Lung (tissue), 12 donors: ENCODE results near the gene SPATA20. TPM values are rescaled to one million over a fixed set of nuclear protein-coding genes. Genes with fewer than 3 reads are reported as not detected.

ENCODE experiments used
- ATAC-seq: fragments of 200-7000 bp; cut with Tn5 transposase; one replicate; pipeline ENCODE4 v1.9.1; 2020; ENCODE audit warnings: moderate number of reproducible peaks; ENCODE audit not compliant: insufficient read depth, low FRiP score
- DNase-seq, 3 donors: peaks; one replicate each; pipeline ENCODE4 v3.0.0-alpha.2; 2013 to 2017
- H3K27ac ChIP-seq, 2 donors: one replicate each; pipeline ENCODE4 v1.5.1; 2013; ENCODE audit warnings: mild to moderate bottlenecking in 2 of 2, moderate library complexity in 2 of 2, control low read depth in 1 of 2, inconsistent platforms in 1 of 2, low read depth in 1 of 2, low read length in 1 of 2
- H3K27me3 ChIP-seq, 3 donors: one replicate each; pipeline ENCODE4 v1.5.1; 2013; ENCODE audit warnings: low read length in 2 of 3; ENCODE audit not compliant: control insufficient read depth in 3 of 3, insufficient read depth in 3 of 3
- H3K36me3 ChIP-seq, 4 donors: one replicate each; pipeline ENCODE4 v1.5.1; 2013; ENCODE audit warnings: low read length in 4 of 4, mild to moderate bottlenecking in 1 of 4, moderate library complexity in 1 of 4; ENCODE audit not compliant: control insufficient read depth in 4 of 4, insufficient read depth in 4 of 4
- H3K4me1 ChIP-seq, 5 donors: one replicate each; pipeline ENCODE4 v1.5.1; 2013; ENCODE audit warnings: low read length in 5 of 5, mild to moderate bottlenecking in 2 of 5, moderate library complexity in 1 of 5; ENCODE audit not compliant: control insufficient read depth in 5 of 5, insufficient read depth in 5 of 5
- H3K4me3 ChIP-seq: one replicate; pipeline ENCODE4 v1.5.1; 2013; ENCODE audit warnings: mild to moderate bottlenecking, control low read depth, moderate library complexity
- H3K9ac ChIP-seq, 2 donors: one replicate each; pipeline ENCODE4 v1.5.1; 2013; ENCODE audit warnings: low read length in 2 of 2, control low read depth in 1 of 2; ENCODE audit not compliant: insufficient read depth in 1 of 2
- H3K9me3 ChIP-seq, 4 donors: one replicate each; pipeline ENCODE4 v1.5.1; 2013; ENCODE audit warnings: low read length in 3 of 4, mild to moderate bottlenecking in 1 of 4, moderate library complexity in 1 of 4; ENCODE audit not compliant: control insufficient read depth in 4 of 4, insufficient read depth in 3 of 4
- WGBS, 2 donors: extraction: QIAGEN DNeasy Blood & Tissue Kit; methylation state at CpG; one replicate each; pipeline ENCODE4 v1.1.7; 2013; 5-methylcytosine and 5-hydroxymethylcytosine counted together
- polyA plus RNA-seq, 2 donors: library from polyadenylated mRNA; stranded (reverse); fragments of 200-250 nt; gene quantifications; one replicate each; pipeline ENCODE4 v1.2.1, GENCODE V29; 2013
- total RNA-seq, 2 donors: library from RNA; depleted of rRNA in 1 of 2; stranded (reverse); fragments of >200 nt in 1 of 2; gene quantifications; one replicate each; pipeline ENCODE4 v1.2.1, GENCODE V29; 2014 to 2021
- TF ChIP-seq, protein P1 (sequence below): IDR thresholded peaks from 2 replicates; pipeline ENCODE4 v1.5.1; 2012; ENCODE audit warnings: mild to moderate bottlenecking; ENCODE audit errors: control extremely low read depth, extremely low read depth
- donor health status: control.
- donor health status: control.
- donor health status: Bipolar disorder and iron deficiency.
- donor health status: healthy.
- donor health status: DM: yes; HTN: yes; CAD: no.

The SPATA20 gene
- total and polyA plus RNA-seq, 4 donors, result 10.5 to 37.8 (median 29.0) TPM

DNA sequence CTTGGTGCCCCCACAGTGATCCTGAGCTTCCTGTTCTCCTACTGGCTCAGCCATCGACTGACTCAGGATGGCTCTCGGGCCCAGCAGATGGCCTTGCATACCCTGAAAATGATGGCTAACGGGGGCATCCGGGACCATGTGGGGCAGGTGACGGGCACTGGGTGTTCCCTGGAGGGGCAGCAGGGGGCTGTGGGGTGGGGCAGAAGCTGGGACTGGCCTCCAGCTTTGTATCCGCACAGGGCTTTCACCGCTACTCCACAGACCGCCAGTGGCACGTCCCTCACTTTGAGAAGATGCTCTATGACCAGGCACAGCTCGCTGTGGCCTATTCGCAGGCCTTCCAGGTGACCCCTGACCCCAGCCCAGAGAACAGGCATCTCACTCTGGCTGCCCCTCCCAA lies 3.0 kb downstream of the SPATA20 start:
- Histone ChIP-seq H3K9me3 (no peaks in the 10 kb centered on the region), H3K36me3 (peaks cover 0 to 9% (median 3%) of the 10 kb centered on the region in 4 donors), H3K27me3 (no peaks in the 10 kb centered on the region), H3K4me1 (peaks cover 0 to 14% (median 5%) of the 10 kb centered on the region in 5 donors), H3K9ac (no peak overlapping the region), H3K27ac (no peak overlapping the region), H3K4me3 (no peak overlapping the region)
- TF ChIP-seq, protein P1, sequence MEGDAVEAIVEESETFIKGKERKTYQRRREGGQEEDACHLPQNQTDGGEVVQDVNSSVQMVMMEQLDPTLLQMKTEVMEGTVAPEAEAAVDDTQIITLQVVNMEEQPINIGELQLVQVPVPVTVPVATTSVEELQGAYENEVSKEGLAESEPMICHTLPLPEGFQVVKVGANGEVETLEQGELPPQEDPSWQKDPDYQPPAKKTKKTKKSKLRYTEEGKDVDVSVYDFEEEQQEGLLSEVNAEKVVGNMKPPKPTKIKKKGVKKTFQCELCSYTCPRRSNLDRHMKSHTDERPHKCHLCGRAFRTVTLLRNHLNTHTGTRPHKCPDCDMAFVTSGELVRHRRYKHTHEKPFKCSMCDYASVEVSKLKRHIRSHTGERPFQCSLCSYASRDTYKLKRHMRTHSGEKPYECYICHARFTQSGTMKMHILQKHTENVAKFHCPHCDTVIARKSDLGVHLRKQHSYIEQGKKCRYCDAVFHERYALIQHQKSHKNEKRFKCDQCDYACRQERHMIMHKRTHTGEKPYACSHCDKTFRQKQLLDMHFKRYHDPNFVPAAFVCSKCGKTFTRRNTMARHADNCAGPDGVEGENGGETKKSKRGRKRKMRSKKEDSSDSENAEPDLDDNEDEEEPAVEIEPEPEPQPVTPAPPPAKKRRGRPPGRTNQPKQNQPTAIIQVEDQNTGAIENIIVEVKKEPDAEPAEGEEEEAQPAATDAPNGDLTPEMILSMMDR, result no peak
- WGBS, 2 donors, result 95 to 96% methylated on average over 11 of the region's 11 CpGs
- no peak for ATAC-seq
- no peak for DNase-seq

DNA sequence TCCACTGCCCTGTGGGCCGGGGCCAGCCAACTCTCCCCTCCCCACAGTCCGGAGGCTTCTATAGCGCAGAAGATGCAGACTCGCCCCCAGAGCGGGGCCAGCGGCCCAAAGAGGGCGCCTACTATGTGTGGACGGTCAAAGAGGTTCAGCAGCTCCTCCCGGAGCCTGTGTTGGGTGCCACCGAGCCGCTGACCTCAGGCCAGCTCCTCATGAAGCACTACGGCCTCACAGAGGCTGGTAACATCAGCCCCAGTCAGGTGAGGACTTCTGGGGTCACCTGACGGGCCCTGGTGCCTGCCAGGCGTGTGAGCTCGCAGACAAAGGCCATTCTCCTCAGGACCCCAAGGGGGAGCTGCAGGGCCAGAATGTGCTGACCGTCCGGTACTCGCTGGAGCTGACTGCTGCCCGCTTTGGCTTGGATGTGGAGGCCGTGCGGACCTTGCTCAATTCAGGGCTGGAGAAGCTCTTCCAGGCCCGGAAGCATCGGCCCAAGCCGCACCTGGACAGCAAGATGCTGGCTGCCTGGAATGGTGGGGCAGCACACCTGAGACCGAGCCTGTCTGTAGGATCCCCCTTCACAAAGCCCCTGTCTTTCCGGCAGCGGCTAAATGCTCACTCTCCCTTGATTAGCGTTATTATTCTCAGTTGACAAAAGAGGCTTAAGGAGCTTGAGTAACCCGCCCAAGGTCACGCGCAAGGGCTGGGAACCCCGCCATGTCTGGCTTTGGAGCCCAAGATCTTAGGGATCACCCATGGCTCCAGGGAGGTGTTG lies 3.9 kb downstream of the SPATA20 start:
- WGBS, 2 donors, result 62 to 74% methylated on average over 32 of the region's 32 CpGs
- peak; percentile 61 for ATAC-seq

DNA sequence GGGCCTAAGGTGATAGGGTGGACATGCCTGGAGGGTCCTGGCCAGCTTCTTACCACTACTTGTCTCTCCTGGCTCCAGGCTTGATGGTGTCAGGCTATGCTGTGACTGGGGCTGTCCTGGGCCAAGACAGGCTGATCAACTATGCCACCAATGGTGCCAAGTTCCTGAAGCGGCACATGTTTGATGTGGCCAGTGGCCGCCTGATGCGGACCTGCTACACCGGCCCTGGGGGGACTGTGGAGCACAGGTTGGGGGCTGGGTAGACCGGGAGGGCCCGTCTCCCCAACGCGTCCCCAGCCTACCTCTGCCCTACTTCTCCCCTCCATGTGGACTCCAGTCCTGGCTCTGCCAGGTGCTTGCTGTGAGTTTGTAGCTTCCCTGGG lies 4.5 kb downstream of the SPATA20 start:
- TF ChIP-seq, protein P1, result no peak
- Histone ChIP-seq H3K27me3 (no peaks in the 10 kb centered on the region), H3K4me1 (peaks cover 0 to 14% (median 6%) of the 10 kb centered on the region in 5 donors), H3K9me3 (no peaks in the 10 kb centered on the region), H3K4me3 (no peak overlapping the region), H3K36me3 (peaks cover 0 to 14% (median 8%) of the 10 kb centered on the region in 4 donors), H3K27ac (no peak overlapping the region), H3K9ac (no peak overlapping the region)
- no peak for ATAC-seq
- 96 to 98% methylated on average over 8 of the region's 8 CpGs for WGBS, 2 donors
- DNase-seq, result no peak

More for the DNA sequence above, 3.9 kb downstream of the SPATA20 start:
- TF ChIP-seq, protein P1, result peak; percentile 90
- H3K4me3 ChIP-seq, result no peak overlapping the region
- peaks cover 0 to 11% (median 5%) of the 10 kb centered on the region in 4 donors for H3K36me3 ChIP-seq
- no peaks in the 10 kb centered on the region for H3K27me3 ChIP-seq
- no peak overlapping the region for H3K9ac ChIP-seq
- H3K4me1 ChIP-seq, result peaks cover 0 to 14% (median 5%) of the 10 kb centered on the region in 5 donors
- no peaks in the 10 kb centered on the region for H3K9me3 ChIP-seq
- H3K27ac ChIP-seq, result no peak overlapping the region
- peak; percentile 90 to 93 (median 91) for DNase-seq
